HL-60/S4 treated with phorbol 12-myristate 13-acetate at 8.2 ng/mL for 4 days and 3 days (cell line): Measurements from ENCODE around the gene THRSP.
"Not testable (repeated sequence)": the region's sequence is repeated elsewhere in the genome, so short reads cannot be mapped to it uniquely, and the experiment has no call there.

Source experiments
- in situ Hi-C: fragments of 300-500 bp; cut with MboI; formaldehyde crosslinking; loops from 2 replicates; pipeline ENCODE4 v1.15.0; 2022; ENCODE audit warnings: low sequenced_read_pairs

THRSP gene

DNA sequence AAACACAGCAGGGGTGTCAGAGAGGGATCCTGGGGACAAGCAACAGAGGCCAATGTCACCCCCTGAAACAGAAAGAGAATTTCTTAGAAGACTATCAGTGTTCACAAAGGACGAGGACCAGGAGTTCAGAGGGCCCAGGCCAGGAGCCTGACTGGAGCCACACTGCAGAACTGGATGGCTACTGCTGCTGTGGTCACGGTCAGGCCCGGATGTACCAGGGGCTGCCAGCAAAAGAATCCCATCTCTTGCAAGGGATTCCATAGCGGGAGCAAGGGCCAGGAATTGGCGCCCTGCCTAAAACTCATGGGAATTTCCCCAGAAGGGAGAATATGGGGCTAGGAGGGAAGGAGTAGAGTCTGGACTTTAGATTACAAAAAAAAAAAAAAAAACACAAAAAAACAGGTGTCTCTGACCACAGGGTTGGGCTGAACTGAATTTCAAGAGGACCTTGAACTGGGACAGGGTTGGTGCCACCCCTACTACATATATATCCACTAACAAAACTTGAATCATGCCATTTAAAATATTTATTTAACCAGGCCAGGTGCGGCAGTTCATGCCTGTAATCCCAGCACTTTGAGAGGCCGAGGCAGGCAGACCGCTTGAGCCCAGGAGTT lies 24.9 kb upstream of the THRSP start:
- in situ Hi-C loops = no loop called here

DNA sequence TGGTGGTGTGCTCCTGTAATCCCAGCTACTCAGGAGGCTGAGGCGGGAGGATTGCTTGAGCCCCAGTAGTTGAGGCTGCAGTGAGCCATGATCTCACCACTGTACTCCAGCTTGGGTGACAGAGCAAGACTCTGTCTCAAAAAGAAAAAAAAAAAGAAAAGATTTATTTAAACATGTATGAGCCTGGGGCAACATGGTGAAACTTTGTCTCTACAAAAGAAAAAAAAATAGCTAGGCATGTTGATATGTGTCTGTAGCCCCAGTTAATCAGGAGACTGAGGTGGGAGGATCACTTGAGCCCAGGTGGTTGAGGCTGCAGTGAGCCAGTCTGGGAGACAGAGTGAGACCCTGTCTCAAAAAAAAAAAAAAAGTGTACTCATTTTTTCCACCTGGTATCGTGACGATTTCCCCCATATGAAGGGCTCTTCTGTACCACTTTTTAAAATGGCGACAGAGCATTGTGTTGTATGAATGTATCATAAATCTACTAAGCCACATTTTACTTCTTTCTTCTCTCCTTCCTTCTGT lies 24.2 kb upstream of the THRSP start:
- in situ Hi-C loops = no loop called here

DNA sequence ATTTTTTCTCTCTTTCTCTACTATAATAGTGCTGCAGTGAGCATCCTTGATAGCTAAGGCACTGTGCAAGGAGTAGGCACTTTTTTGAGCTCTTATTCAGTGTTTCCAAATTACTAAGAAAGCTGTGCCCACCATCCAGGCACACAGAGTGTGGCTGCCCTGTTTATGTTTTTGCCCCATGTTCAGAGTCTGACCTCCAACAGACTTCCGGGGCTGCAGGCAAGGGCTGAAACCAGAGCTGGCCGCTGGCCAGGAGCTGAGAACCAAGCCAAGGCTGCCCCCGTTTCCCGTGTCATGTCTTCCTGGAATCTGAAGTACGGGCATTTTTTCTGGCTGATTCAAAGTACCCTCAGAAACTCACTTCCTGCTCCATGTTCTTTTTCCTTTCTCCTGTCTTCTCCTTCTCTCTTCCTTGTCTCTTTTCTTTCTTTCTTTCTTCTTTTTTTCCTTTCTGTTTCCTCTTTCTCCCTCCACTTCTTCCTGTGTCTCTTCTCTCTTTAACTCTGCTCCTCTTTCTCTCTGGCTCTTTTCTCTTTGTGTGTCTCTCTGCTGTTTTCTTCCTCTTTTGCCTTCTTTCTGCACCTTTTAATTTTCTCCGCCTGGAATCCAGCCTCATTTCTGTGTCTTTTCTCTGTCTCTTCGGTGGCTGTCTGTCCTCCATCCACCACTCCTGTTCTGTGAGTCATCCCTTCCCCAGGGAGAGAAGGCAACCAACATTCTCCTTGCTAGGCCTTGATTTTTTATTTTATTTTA lies 23.6 kb upstream of the THRSP start:
- in situ Hi-C loops = no loop called here

DNA sequence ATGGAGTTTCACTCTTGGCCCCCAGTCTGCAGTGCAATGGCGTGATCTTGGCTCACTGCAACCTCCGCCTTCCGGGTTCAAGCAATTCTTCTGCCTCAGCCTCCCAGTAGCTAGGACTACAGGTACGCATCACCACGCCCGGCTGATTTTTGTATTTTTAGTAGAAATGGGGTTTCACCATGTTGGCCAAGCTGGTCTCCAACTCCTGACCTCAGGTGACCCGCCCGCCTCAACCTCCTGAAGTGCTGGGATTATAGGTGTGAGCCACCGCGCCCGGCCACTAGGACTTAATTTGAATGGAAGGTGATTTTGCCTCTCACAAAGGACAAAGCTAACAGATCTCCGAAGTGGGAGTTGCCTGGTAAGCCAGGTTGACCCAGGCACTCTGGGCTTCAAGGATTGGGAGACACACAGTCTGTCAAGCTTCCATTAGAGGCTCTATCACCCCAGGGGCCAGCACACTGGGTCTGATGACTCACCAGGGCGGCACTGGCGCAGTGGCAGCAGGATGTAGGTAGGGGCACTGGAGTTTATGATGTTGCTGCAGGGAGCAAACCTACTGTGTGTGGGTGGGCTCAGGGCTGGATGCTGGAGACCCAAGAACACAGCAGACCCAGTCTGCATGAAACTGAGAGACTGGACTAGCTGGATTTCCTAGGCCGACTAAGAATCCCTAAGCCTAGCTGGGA lies 22.8 kb upstream of the THRSP start:
- in situ Hi-C loops = no loop called here

GRCh38 chr11:78041380-78041719 lies 22.3 kb upstream of the THRSP start:
- in situ Hi-C loops = not testable (repeated sequence)

DNA sequence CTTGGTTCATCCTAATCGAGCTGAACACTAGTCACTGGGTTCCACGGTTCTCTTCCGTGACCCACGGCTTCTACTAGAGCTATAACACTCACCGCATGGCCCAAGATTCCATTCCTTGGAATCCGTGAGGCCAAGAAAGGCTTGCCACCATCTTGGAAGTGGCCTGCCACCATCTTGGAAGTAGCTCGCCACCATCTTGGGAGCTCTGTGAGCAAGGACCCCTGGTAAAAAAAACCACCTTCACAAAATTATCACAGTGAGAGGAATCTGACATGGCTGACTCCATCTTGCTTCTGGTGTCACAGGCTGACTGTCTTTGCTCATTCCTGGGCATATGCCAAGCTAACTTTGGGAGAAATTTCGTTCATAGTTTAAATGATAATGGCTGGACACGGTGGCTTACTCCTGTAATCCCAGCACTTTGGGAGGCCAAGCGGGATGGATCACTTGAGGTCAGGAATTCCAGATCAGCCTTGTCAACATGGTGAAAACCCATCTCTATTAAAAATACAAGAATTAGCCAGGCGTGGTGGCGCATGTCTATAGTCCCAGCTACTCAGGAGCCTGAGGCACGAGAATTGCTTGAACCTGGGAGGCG lies 21.7 kb upstream of the THRSP start:
- in situ Hi-C loops = no loop called here

DNA sequence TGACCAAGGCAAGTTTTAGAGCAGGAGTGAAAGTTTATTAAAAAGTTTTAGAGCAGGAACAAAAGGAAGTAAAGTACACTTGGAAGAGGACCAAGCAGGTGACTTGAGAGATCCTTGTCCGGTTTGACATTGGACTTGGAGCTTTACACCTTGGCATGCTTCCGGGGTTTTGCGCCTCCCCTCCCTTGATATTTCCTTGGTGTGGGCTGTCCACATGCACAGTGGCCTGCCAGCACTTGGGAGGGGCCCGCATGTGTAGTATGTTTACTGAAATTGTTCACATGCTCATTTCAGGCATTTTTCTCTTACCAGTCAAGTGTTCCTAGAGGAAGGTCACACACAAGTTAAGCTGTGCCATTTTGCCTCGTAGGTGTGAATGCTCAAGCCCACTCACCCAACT lies 19.0 kb upstream of the THRSP start:
- in situ Hi-C loops = no loop called here

DNA sequence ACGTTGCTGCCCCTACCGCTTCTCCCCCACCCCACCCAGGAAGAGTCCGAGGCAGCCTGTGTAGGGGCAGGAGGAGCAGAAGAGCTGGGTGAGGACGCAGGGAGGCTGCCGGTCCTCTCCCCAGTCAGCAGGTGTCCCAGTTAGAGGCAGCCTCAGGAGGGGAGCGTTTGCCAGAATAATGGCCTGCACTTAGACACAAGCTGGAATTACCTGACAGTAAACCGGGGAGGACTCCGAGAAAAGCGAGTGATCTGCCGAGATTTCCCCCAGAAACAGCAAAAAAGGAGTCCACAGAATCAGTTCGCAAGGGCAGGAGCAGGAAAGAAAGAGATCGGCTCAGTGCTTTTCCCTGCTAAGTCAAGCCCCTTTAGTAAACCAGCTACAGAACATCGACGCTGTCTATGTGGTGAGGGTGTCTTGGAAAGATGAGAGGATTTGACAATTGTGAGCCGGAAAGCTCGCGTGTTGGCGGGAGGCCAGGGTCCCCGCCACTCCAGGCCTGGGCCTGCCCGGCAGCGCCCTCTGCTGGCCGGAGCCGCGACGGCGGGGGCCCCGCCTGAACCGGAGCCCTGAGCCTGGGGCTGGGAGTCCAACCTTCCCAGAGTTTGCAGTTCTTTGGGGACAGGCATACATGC lies 17.7 kb upstream of the THRSP start:
- in situ Hi-C loops = no loop called here

- in situ Hi-C loops = no loop called here
Measured at GRCh38 chr11:78046486-78046854, 17.2 kb upstream of the THRSP start.

DNA sequence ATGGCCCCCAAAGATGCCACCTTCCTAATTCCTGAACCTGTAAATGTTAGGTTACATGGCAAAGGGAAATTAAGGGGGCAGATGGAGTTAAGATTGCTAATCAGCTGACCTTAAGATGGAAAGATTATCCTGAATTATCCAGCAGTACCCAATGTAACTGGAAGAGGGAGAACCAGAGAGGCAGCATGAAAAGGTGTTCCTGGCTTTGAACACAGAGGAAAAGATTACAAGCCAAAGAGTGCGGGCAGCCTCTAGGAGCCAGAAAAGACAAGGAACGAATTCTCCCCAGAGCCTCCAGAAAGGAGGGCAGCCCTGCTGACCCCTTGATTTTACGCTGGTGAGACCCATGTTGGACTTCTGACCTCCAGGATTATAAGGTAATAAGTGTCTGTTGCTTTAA lies 15.1 kb upstream of the THRSP start:
- in situ Hi-C loops = no loop called here

DNA sequence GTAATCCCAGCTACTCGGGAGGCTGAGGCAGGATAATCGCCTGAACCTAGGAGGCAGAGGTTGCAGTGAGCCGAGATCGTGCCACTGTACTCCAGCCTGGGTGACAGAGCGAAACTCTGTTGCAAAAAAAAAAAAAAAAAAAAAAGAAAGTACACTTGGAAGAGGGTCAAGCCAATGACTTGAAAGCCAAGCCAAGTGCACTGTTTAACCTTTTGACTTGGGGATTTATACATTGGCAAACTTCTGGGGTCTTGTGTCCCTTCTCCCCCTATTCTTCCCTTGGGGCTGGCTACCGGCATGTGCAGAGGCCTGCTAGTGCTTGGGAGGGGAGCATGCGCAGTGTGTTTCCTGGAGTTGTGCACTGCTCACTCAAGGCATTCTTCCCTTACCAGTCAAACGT lies 14.3 kb upstream of the THRSP start:
- in situ Hi-C loops = no loop called here

- in situ Hi-C loops = no loop called here
Measured at GRCh38 chr11:78050964-78051831, 12.5 kb upstream of the THRSP start.

DNA sequence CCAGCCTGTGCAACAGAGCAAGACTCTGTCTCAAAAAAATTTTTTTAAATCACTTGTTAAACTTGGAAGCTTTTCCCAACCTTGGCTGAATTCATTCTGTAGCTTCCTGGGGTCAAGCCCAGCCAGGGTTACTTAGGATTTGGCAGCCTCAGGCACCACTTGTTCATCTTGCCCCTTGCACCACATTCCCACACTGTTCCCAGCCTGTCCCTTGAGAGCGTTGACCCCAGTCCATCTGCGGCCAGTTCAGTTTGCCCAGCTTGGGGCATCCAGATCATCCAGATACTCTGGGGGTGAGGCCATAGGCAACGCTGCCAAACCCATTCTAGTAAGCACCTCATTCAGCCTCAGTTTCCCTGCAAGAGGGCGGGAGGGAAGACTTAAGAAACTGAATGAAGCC lies 8.7 kb upstream of the THRSP start:
- in situ Hi-C loops = no loop called here

GRCh38 chr11:78056093-78056492 lies 7.6 kb upstream of the THRSP start:
- in situ Hi-C loops = no loop called here

DNA sequence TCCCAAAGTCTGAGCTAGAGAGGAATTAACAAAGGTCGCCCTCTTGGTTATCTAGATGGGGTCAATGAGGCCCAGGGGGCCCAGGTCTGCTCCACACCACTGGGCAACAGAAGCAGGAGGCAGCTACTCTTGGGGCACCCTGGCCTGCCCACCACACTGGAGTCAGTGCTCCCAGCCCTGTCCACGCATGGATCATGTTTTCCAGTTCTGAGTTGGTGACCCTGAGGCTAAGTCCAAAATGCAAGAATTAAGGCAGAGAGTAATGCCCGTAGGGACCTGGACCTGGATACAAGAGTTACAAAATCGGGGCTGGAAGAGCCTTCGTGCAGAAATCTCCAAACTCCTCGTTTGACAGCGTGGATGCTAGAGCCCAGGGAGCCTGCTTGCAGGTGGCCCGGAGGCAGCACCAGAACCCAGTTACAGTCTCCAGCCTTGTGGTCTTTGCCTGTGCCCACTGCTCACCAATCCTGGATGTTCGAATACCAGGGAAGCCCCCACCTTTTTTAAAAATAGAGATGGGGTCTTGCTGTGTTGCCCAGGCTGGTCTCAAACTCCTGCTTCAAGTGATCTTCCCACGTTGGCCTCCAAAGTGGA lies 6.1 kb upstream of the THRSP start:
- in situ Hi-C loops = no loop called here

DNA sequence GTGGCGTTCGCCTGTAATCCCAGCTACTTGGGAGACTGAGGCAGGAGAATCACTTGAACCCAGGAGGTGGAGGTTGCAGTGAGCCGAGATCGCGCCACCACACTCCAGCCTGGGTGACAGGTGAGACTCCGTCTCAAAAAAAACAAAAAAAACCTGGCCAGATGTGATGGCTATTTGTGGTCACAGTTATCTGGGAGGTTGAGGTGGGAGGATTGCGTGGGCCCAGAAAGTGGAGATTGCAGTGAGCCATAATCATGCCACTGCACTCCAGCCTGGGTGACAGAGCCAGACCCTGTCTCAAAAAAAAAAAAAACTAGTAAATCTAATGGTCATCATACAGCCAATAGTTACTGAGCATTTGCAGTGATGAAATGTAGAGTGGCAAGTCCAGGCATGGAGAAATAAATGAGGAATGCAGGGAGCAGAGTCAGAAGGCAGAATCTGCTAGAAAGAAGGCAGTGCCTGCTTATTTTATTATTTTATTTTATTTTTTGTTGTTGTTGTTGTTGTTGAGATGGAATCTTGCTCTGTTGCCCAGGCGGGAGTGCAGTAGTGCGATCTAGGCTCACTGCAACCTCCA lies 3.8 kb upstream of the THRSP start:
- in situ Hi-C loops = not testable (repeated sequence)

- in situ Hi-C loops = no loop called here
Measured at GRCh38 chr11:78060533-78060932, 3.1 kb upstream of the THRSP start.

DNA sequence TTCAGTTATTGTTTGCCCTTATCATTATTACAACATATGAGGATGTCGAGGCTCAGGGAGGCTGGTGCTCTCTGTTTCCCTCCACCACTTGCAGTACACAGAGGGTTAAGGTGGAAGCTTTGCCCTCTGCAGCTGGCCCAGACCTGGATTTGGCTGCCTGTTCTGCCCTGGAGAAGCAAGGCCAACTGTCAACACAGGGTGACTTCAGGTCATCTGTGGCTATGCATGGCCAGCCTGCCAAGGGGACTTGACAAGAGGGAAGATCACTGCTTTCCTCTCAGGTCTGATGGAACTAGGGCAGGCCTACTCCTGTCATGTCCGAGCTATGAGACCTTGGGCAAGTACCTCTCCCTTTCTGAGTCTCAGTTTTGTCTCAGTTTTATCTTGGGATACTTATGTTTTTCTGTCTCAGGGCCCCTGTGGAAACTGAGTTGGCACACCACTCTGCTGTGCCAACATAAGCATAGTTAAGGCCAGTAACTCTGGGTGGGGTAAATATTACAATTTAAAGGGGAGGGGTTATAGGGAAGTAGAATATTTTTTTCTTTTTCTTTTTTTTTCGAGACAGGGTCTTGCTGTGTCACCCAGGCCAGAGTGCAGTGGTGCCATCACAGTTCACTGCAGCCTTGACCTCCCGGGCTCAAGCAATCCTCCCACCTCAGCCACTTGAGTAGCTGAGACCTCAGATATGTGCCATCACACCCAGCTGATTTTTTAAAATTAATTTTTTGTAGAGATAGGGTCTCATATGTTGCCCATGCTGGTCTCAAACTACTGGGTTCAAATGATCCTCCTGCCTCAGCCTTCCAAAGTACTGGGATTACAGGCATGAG lies 2.4 kb upstream of the THRSP start:
- in situ Hi-C loops = no loop called here

DNA sequence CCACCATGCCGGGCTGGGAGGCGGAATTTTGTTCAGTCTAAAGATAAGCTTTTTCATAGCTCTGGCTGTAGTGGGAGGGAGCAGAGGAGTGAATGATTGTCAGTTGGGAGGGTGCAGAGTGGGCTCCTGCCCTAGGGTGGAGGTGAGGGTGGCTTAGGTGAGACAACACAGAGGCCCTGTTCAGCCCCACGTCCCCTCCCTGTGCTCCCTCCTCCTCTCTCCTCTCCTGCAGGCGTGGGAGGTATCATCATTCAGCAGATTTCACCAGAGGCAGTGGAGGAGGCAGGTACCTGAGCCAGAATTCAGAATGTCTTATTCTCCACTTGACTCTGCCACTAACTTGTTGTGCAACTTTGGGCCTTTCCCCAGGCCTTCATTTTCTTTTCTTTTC lies 1.7 kb upstream of the THRSP start:
- in situ Hi-C loops = no loop called here
